Testis (tissue), 3 donors: Measurements from ENCODE around the gene BMERB1. TPM values are rescaled to one million over a fixed set of nuclear protein-coding genes. Genes with fewer than 3 reads are reported as not detected.

ENCODE experiments used
- DNase-seq: peaks from one replicate; pipeline ENCODE4 v3.0.0-alpha.2; 2019
- H3K27ac ChIP-seq, 2 donors: fragments of 200-600 bp; sonication (generic); one replicate each; pipeline ENCODE4 v1.5.1; 2019
- H3K27me3 ChIP-seq: fragments of 200-600 bp; sonication (generic); one replicate; pipeline ENCODE4 v1.5.1; 2019
- H3K36me3 ChIP-seq: fragments of 200-600 bp; sonication (generic); one replicate; pipeline ENCODE4 v1.5.1; 2017; ENCODE audit warnings: low read depth; ENCODE audit errors: missing control alignments
- H3K4me1 ChIP-seq: fragments of 200-600 bp; sonication (generic); one replicate; pipeline ENCODE4 v1.5.1; 2019
- H3K4me3 ChIP-seq, 2 donors: fragments of 200-600 bp; sonication (generic); one replicate each; pipeline ENCODE4 v1.5.1; 2017 to 2019
- H3K9me3 ChIP-seq: fragments of 200-600 bp; sonication (generic); one replicate; pipeline ENCODE4 v1.5.1; 2017
- CTCF ChIP-seq, 3 experiments: fragments of 450-650 bp in 2 of 3; fragments of 200-600 bp in 1 of 3; sonication (generic) in 1 of 3; IDR thresholded peaks; one replicate each; pipeline ENCODE4 v1.5.1; 2016 to 2019; ENCODE audit warnings: antibody characterized with exemption in 3 of 3, mild to moderate bottlenecking in 2 of 3, moderate library complexity in 1 of 3
- POLR2A ChIP-seq: fragments of 450-650 bp; IDR thresholded peaks from one replicate; pipeline ENCODE4 v1.6.1; 2017; ENCODE audit warnings: antibody characterized with exemption, mild to moderate bottlenecking, moderate library complexity
- WGBS, 2 donors: methylation state at CpG; one replicate each; pipeline ENCODE4 v1.1.5; 2018; 5-methylcytosine and 5-hydroxymethylcytosine counted together
- intact Hi-C: fragments of 100-400 bp; cut with DNase I; formaldehyde crosslinking; loops from one replicate; pipeline ENCODE4 v1.15.1; 2023; ENCODE audit warnings: low total_unique reads
- polyA plus RNA-seq: library from polyadenylated mRNA; stranded (reverse); fragments of 350-450 nt; fragmentation: Illumina TruSeq; extraction: RNeasy Lipid Tissue Mini Kit (QIAGEN cat#74804); gene quantifications from one replicate; pipeline ENCODE4 v1.2.3, GENCODE V29; 2014; ENCODE audit warnings: low read depth, low replicate concordance; ENCODE audit not compliant: insufficient read depth
- total RNA-seq, 2 donors: library from RNA; depleted of rRNA; stranded (reverse); fragments of >200 nt; gene quantifications; one replicate each; pipeline ENCODE4 v1.2.3, GENCODE V29; 2016

BMERB1 gene
- total and polyA plus RNA-seq, 3 donors from 2014 or later, result 54.1 to 102 (median 63.1) TPM

GRCh38 chr16:15635926-15636325 is 201.5 kb downstream of the BMERB1 start:
- WGBS, 2 donors, result 94 to 96% methylated on average over 9 of the region's 9 CpGs
- H3K4me1 ChIP-seq, result no peaks in the 10 kb centered on the region

GRCh38 chr16:15636392-15636873 is 202.0 kb downstream of the BMERB1 start:
- H3K4me3 ChIP-seq, result no peak overlapping the region
- no peak overlapping the region for H3K27ac ChIP-seq
- TF ChIP-seq CTCF (IDR thresholded peaks at IDR 0.05) (no peak), POLR2A (no peak)
- no peak for DNase-seq
- peaks cover 7% of the 10 kb centered on the region for H3K36me3 ChIP-seq
- H3K27me3 ChIP-seq, result no peaks in the 10 kb centered on the region
- H3K9me3 ChIP-seq, result no peaks in the 10 kb centered on the region
- H3K4me1 ChIP-seq, result no peaks in the 10 kb centered on the region
- intact Hi-C loops, result no loop called here

More at GRCh38 chr16:15635926-15636325, 201.5 kb downstream of the BMERB1 start:
- no peaks in the 10 kb centered on the region for H3K9me3 ChIP-seq
- intact Hi-C loops, result no loop called here
- no peak for TF ChIP-seq CTCF (IDR thresholded peaks at IDR 0.05)
- TF ChIP-seq POLR2A, result no peak
- H3K4me3 ChIP-seq, result no peak overlapping the region
- DNase-seq, result no peak
- no peak overlapping the region for H3K27ac ChIP-seq
- H3K36me3 ChIP-seq, result peaks cover 7% of the 10 kb centered on the region
- no peaks in the 10 kb centered on the region for H3K27me3 ChIP-seq

Other genes starting within 250 kb of the BMERB1 start
- gene NPIPA5, start 56.3 kb upstream of the BMERB1 start, total RNA-seq, result 10 to 100 TPM; 23.0 to 40.1 TPM
- gene NPIPA5, start 56.3 kb upstream of the BMERB1 start, polyA plus RNA-seq, result 6.0 TPM
- 10 to 100 TPM in 1 of 2 donors, 1 to 10 TPM in 1; 9.5 to 12.5 TPM for gene MPV17L, start 38.8 kb upstream of the BMERB1 start, total RNA-seq
- 3.7 TPM for gene MPV17L, start 38.8 kb upstream of the BMERB1 start, polyA plus RNA-seq
- 10 to 100 TPM; 49.7 to 57.9 TPM for gene MARF1, start 208.6 kb downstream of the BMERB1 start, total RNA-seq
- gene MARF1, start 208.6 kb downstream of the BMERB1 start, polyA plus RNA-seq, result 30.9 TPM
- 10 to 100 TPM; 51.6 to 84.3 TPM for gene NDE1, start 215.7 kb downstream of the BMERB1 start, total RNA-seq
- gene NDE1, start 215.7 kb downstream of the BMERB1 start, polyA plus RNA-seq, result 45.2 TPM